Subcutaneous adipose tissue (tissue), 4 donors: Measurements from ENCODE around the gene CCDC15. TPM values are rescaled to one million over a fixed set of nuclear protein-coding genes. Genes with fewer than 3 reads are reported as not detected.

ENCODE experiments used
- total RNA-seq, 4 donors: library from RNA; depleted of rRNA; stranded (reverse); fragments of >200 nt; gene quantifications; one replicate each; pipeline ENCODE4 v1.1.0, GENCODE V29; 2016
- TF ChIP-seq, protein P1 (sequence below): fragments of 450-650 bp; IDR thresholded peaks from one replicate; pipeline ENCODE4 v1.5.1; 2016; ENCODE audit warnings: low read depth, mild to moderate bottlenecking, control low read depth, antibody characterized with exemption, moderate library complexity

CCDC15 gene
- total RNA-seq, 4 donors from 2014 or later, result 1.8 to 3.4 (median 2.6) TPM

DNA sequence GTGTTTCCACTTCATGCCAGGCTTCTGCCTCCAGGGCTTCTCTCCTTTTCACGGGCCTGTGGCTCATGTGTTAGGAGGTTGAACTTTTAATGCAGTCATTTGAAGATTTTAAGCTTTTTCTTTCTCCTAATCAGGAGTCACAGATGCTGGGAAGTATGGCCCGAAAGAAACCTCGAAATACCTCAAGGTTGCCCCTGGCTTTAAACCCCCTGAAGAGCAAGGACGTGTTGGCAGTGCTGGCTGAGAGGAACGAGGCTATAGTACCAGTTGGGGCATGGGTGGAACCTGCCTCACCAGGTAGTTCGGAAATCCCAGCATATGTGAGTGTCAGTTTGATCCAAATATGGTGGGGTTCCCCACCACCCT is 571 bp downstream of the CCDC15 start:
- TF ChIP-seq, protein P1, sequence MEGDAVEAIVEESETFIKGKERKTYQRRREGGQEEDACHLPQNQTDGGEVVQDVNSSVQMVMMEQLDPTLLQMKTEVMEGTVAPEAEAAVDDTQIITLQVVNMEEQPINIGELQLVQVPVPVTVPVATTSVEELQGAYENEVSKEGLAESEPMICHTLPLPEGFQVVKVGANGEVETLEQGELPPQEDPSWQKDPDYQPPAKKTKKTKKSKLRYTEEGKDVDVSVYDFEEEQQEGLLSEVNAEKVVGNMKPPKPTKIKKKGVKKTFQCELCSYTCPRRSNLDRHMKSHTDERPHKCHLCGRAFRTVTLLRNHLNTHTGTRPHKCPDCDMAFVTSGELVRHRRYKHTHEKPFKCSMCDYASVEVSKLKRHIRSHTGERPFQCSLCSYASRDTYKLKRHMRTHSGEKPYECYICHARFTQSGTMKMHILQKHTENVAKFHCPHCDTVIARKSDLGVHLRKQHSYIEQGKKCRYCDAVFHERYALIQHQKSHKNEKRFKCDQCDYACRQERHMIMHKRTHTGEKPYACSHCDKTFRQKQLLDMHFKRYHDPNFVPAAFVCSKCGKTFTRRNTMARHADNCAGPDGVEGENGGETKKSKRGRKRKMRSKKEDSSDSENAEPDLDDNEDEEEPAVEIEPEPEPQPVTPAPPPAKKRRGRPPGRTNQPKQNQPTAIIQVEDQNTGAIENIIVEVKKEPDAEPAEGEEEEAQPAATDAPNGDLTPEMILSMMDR, result no peak

DNA sequence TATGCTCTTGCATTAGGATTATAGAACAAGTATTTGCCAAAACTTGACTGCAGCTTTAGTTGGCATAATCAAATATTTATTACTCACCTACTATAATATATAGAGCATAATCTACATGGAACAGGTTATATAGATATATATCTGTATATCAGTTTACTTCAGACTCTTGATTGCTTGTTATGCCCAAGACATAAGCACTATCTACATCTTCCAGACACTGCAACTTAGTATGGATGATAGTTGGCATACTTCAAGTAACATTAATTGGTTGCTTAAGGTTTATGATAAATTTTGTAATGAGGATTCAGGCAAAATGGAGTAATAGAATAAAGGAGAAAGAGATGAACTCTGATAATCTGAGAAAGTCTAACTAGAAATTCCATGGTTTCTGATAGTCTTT is 1.0 kb downstream of the CCDC15 start:
- TF ChIP-seq, protein P1, result no peak

DNA sequence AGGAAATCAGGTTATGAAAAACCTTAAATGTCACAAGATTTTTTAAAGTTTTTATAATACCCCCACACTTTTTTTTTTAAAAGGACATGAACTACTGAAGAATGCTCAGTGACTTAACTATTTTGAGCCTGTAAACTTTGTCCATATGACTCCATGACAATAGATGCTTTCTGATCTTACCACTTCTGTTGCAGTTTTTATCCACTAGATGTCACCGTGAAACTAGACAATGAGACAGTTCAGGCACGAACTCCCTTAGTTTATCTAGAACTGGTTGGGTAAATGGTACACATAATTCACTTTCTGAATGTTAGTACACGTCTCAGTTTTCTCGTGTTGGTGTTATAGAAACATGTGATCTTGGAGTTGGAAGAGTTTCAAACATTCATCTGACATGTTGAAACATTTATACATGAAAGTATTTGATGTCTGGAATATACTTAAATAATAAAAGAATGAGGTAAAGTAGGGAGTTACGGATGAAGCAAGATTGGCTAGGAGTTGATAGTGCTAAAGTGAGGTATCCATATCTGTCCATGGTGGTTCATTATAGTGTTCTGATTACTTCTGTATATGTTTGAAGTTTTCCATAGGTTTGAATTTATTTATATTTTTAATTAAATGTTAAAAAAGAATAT is 8.1 kb downstream of the CCDC15 start:
- TF ChIP-seq, protein P1, result no peak

DNA sequence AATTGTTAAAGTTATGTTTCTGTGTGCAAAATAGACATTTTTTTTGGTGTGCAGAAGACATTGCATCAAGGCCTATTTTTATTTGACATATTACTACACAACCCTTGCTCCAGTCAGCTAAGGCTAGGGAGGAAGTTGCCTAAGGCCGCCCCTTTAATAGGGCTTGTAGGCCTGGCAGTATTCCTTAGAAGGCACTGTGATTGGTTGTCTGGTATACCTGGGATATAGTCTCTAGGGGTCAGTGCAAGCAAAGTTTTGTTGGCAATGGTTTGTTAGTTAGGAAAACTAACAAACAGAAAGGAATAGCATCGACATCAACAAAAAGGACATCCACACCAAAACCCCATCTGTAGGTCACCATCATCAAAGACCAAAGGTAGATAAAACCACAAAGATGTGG is 16.9 kb downstream of the CCDC15 start:
- TF ChIP-seq, protein P1, result no peak

DNA sequence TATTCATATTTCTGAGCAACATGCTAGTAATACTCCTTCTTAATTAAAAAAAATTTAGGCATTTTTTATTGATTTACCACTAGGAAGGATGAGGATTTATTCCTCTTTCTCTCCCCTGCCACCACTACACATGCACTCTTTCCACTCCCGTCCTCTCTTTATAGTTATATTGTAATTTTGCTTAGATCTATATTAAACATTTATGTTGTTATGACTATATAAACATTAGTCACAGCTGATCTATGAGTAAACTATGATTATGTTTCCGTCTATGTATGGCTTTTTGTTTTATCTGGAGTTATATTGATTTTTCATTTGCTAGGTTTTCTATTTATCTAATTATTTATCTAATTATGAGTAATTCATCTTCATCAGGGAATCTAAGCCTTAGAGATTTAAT is 17.8 kb downstream of the CCDC15 start:
- TF ChIP-seq, protein P1, result no peak

DNA sequence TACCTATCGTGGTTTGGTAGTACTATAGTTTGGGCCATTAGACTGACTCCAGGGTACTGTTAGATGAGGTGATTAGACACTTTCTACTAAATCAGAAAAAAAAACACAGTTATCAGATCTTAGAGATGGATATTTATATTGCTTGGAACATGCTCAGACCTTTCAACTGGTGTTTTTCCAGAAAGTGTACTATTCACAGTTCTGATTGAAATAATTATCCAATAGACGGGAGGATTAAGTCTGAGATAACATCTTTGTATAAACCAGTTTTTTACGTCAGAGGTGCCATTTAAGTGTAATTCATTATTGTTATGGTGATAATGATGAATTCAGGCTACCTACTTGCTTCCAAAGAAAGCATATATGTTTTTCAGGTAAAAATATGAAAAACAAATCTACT is 22.5 kb downstream of the CCDC15 start:
- TF ChIP-seq, protein P1, result no peak

DNA sequence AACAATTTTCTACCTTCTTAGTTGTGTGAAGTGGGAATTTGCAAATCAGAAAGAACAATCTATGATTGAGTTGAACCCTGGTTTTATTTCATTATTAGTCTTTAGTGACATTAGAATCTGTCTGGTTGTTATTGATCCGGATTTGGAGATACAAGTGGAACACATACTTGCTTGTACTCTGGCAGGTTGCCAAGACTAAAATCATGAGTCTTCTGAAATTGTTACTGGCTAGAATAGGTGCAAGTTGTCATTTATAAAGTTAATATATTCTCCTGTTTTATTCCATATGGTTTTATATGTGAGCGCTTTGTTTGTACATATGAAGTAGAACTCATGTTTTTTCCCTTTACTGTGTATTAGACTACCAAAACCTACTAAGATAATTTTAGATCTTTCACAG is 23.0 kb downstream of the CCDC15 start:
- TF ChIP-seq, protein P1, result no peak
